ENCODE measurements around the gene EIF6.

Gene EIF6

DNA sequence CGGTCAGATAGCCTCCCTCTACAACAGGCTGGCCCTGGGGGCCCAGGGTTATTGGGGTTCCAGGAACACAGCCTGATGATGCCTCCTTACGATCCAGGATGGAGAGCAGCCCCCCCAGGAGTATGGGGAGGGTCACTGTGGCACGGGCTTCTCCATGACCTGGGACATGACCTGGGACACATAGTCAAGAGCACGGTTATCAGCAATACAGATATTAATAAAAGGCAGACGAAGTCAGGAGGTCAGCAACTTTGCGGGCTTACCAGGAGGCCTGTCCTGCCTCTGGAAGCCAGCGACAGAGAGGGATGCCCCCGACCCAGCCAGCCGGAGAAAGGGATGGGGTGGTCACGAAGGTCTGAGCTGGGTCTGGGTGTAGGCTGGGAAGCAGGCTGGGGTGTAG lies 7.4 kb downstream of the EIF6 start:
- intact Hi-C loops (cut with DNase I; ENCODE audit: low total_unique reads), result loop anchor here (10.0 kb wide), 2 partner anchors 132 to 452 kb away; partner anchors contain the start of genes EDEM2 and NCOA6
- no peaks in the 10 kb centered on the region for H3K27me3 ChIP-seq
- H3K9me3 ChIP-seq, result no peaks in the 10 kb centered on the region
- peak overlapping the region; percentile 84 to 95 for H3K4me3 ChIP-seq
- TF ChIP-seq, protein P1, sequence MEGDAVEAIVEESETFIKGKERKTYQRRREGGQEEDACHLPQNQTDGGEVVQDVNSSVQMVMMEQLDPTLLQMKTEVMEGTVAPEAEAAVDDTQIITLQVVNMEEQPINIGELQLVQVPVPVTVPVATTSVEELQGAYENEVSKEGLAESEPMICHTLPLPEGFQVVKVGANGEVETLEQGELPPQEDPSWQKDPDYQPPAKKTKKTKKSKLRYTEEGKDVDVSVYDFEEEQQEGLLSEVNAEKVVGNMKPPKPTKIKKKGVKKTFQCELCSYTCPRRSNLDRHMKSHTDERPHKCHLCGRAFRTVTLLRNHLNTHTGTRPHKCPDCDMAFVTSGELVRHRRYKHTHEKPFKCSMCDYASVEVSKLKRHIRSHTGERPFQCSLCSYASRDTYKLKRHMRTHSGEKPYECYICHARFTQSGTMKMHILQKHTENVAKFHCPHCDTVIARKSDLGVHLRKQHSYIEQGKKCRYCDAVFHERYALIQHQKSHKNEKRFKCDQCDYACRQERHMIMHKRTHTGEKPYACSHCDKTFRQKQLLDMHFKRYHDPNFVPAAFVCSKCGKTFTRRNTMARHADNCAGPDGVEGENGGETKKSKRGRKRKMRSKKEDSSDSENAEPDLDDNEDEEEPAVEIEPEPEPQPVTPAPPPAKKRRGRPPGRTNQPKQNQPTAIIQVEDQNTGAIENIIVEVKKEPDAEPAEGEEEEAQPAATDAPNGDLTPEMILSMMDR (IDR thresholded peaks at IDR 0.05), result no peak
- H3K4me1 ChIP-seq, result peaks cover 0 to 33% (median 20%) of the 10 kb centered on the region in 4 donors
- peaks cover 14 to 64% (median 23%) of the 10 kb centered on the region in 3 donors for H3K36me3 ChIP-seq
- DNase-seq, result no peak
- H3K27ac ChIP-seq, result peak overlapping the region; percentile 95 to 99

GRCh38 chr20:35276408-35276807 lies 8.2 kb downstream of the EIF6 start:
- TF ChIP-seq, protein P1 (IDR thresholded peaks at IDR 0.05), result no peak
- H3K36me3 ChIP-seq, result peaks cover 20 to 61% (median 28%) of the 10 kb centered on the region in 3 donors
- no peaks in the 10 kb centered on the region for H3K9me3 ChIP-seq
- no peaks in the 10 kb centered on the region for H3K27me3 ChIP-seq
- intact Hi-C loops (cut with DNase I; ENCODE audit: low total_unique reads), result loop anchor here (10.0 kb wide), 2 partner anchors 132 to 452 kb away; partner anchors contain the start of genes EDEM2 and NCOA6
- H3K27ac ChIP-seq, result peak overlapping the region; percentile 95 to 99
- peak overlapping the region; percentile 84 to 95 for H3K4me3 ChIP-seq
- no peak for DNase-seq
- H3K4me1 ChIP-seq, result peaks cover 0 to 30% (median 20%) of the 10 kb centered on the region in 4 donors

- Histone ChIP-seq H3K27ac (peak overlapping the region in 1 of 2 donors; percentile 99), H3K9me3 (no peaks in the 10 kb centered on the region), H3K36me3 (peaks cover 26 to 61% (median 33%) of the 10 kb centered on the region in 3 donors), H3K4me3 (no peak overlapping the region), H3K27me3 (no peaks in the 10 kb centered on the region), H3K4me1 (peaks cover 0 to 30% (median 20%) of the 10 kb centered on the region in 4 donors)
- TF ChIP-seq, protein P1 (IDR thresholded peaks at IDR 0.05), result no peak
- intact Hi-C loops (cut with DNase I; ENCODE audit: low total_unique reads), result loop anchor here (10.0 kb wide), 2 partner anchors 131 to 451 kb away; partner anchors contain the start of genes EDEM2 and NCOA6
- no peak for DNase-seq
Measured at GRCh38 chr20:35275741-35276251, 8.8 kb downstream of the EIF6 start.

GRCh38 chr20:35274172-35275092 lies 10.1 kb downstream of the EIF6 start:
- TF ChIP-seq, protein P1 (IDR thresholded peaks at IDR 0.05), result no peak
- intact Hi-C loops (cut with DNase I; ENCODE audit: low total_unique reads), result loop anchor here (10.0 kb wide), 2 partner anchors 130 to 450 kb away; partner anchors contain the start of genes EDEM2 and NCOA6

DNA sequence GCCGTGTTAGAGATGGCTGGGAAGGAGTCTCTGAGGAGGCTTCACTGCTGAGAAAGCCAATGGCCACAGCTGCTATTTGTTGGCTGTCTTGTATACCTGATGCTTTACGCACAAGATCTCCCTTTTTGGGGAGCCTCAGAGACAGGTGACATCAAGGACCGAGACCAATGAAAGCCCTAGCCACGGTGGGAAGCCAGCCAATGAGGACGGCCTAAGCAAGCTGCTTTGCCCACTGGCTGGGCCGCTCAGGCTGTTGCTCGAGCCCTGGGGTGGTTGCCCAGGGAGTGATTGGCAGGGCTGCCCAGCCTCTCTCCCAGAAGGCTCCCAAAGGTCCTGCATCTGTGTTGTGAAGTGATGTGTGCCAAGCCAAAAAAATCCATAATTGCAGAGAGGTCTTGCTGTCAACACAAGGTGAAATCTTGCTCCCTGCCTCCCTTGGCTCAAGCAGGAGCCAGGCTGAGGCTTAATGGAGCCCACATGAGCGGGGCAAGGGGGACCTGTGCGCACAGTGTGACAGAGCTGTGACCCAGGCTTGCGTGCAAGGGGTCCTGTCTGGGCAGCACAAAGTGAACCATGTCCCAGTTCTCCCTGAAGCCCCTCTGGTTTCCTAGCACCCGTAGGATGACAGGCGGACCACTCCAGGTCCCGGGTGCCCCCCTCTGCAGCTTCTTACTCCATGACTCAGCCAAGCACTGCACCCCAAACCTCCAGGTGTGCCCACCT lies 11.0 kb downstream of the EIF6 start:
- no peak for DNase-seq
- Histone ChIP-seq H3K9me3 (no peaks in the 10 kb centered on the region), H3K36me3 (peaks cover 16 to 58% (median 22%) of the 10 kb centered on the region in 3 donors), H3K27me3 (no peaks in the 10 kb centered on the region), H3K27ac (no peak overlapping the region), H3K4me1 (peaks cover 0 to 34% (median 19%) of the 10 kb centered on the region in 4 donors), H3K4me3 (no peak overlapping the region)
- TF ChIP-seq, protein P1 (IDR thresholded peaks at IDR 0.05), result no peak
- intact Hi-C loops (cut with DNase I; ENCODE audit: low total_unique reads), result loop anchor here (10.0 kb wide), 2 partner anchors 129 to 449 kb away; partner anchors contain the start of genes EDEM2 and NCOA6

More at GRCh38 chr20:35274172-35275092, 10.1 kb downstream of the EIF6 start:
- Histone ChIP-seq H3K36me3 (peaks cover 22 to 61% (median 30%) of the 10 kb centered on the region in 3 donors), H3K4me3 (no peak overlapping the region), H3K9me3 (no peaks in the 10 kb centered on the region), H3K27me3 (no peaks in the 10 kb centered on the region), H3K4me1 (peaks cover 0 to 32% (median 20%) of the 10 kb centered on the region in 4 donors), H3K27ac (no peak overlapping the region)
- no peak for DNase-seq

Data from tibial artery (tissue), 4 donors.